ENCODE data around the gene KSR2. TPM values are rescaled to one million over a fixed set of nuclear protein-coding genes. Genes with fewer than 3 reads are reported as not detected.

KSR2 gene
- total RNA-seq, 1 donor from 2014 or later = under 0.01 TPM

GRCh38 chr12:117921929-117922777, 46.6 kb downstream of the KSR2 start:
- H3K9ac ChIP-seq (ENCODE audit: low read depth in 1 of 3, low read length in 3 of 3) = no peak overlapping the region
- H3K27ac ChIP-seq (ENCODE audit: low read depth, low read length) = no peak overlapping the region

GRCh38 chr12:117919479-117919878, 49.3 kb downstream of the KSR2 start:
- no peak overlapping the region for H3K9ac ChIP-seq (ENCODE audit: low read depth in 1 of 3, low read length in 3 of 3)
- H3K27ac ChIP-seq (ENCODE audit: low read depth, low read length) = no peak overlapping the region
- H3K27me3 ChIP-seq (ENCODE audit: control insufficient read depth in 3 of 3, insufficient read depth in 3 of 3, low read length in 3 of 3) = no peaks in the 10 kb centered on the region
- no peaks in the 10 kb centered on the region for H3K4me1 ChIP-seq (ENCODE audit: control insufficient read depth in 3 of 3, insufficient read depth in 3 of 3, low read length in 3 of 3)
- no peak overlapping the region for H3K4me3 ChIP-seq (ENCODE audit: low read length in 3 of 3)
- no peaks in the 10 kb centered on the region for H3K36me3 ChIP-seq (ENCODE audit: control insufficient read depth in 3 of 3, insufficient read depth in 3 of 3, low read length in 3 of 3)
- H3K9me3 ChIP-seq (ENCODE audit: control insufficient read depth in 3 of 3, low read length in 3 of 3) = no peaks in the 10 kb centered on the region

More at GRCh38 chr12:117921929-117922777, 46.6 kb downstream of the KSR2 start:
- H3K4me3 ChIP-seq (ENCODE audit: low read length in 3 of 3) = no peak overlapping the region
- no peaks in the 10 kb centered on the region for H3K36me3 ChIP-seq (ENCODE audit: control insufficient read depth in 3 of 3, insufficient read depth in 3 of 3, low read length in 3 of 3)
- no peaks in the 10 kb centered on the region for H3K9me3 ChIP-seq (ENCODE audit: control insufficient read depth in 3 of 3, low read length in 3 of 3)
- H3K27me3 ChIP-seq (ENCODE audit: control insufficient read depth in 3 of 3, insufficient read depth in 3 of 3, low read length in 3 of 3) = no peaks in the 10 kb centered on the region
- H3K4me1 ChIP-seq (ENCODE audit: control insufficient read depth in 3 of 3, insufficient read depth in 3 of 3, low read length in 3 of 3) = no peaks in the 10 kb centered on the region

- H3K4me1 ChIP-seq (ENCODE audit: control insufficient read depth in 3 of 3, insufficient read depth in 3 of 3, low read length in 3 of 3) = no peaks in the 10 kb centered on the region
- H3K36me3 ChIP-seq (ENCODE audit: control insufficient read depth in 3 of 3, insufficient read depth in 3 of 3, low read length in 3 of 3) = no peaks in the 10 kb centered on the region
- H3K27me3 ChIP-seq (ENCODE audit: control insufficient read depth in 3 of 3, insufficient read depth in 3 of 3, low read length in 3 of 3) = peaks cover 0 to 5% (median 0%) of the 10 kb centered on the region in 3 donors
- no peak overlapping the region for H3K4me3 ChIP-seq (ENCODE audit: low read length in 3 of 3)
- peaks cover 0 to 4% (median 3%) of the 10 kb centered on the region in 3 donors for H3K9me3 ChIP-seq (ENCODE audit: control insufficient read depth in 3 of 3, low read length in 3 of 3)
- H3K27ac ChIP-seq (ENCODE audit: low read depth, low read length) = no peak overlapping the region
- H3K9ac ChIP-seq (ENCODE audit: low read depth in 1 of 3, low read length in 3 of 3) = no peak overlapping the region
Measured at GRCh38 chr12:117914686-117915085, 54.1 kb downstream of the KSR2 start.

GRCh38 chr12:117912756-117913155, 56.0 kb downstream of the KSR2 start:
- Histone ChIP-seq H3K4me1 (ENCODE audit: control insufficient read depth in 3 of 3, insufficient read depth in 3 of 3, low read length in 3 of 3) (no peaks in the 10 kb centered on the region), H3K9me3 (ENCODE audit: control insufficient read depth in 3 of 3, low read length in 3 of 3) (peaks cover 0 to 4% (median 3%) of the 10 kb centered on the region in 3 donors), H3K9ac (ENCODE audit: low read depth in 1 of 3, low read length in 3 of 3) (no peak overlapping the region), H3K4me3 (ENCODE audit: low read length in 3 of 3) (no peak overlapping the region), H3K27ac (ENCODE audit: low read depth, low read length) (no peak overlapping the region), H3K36me3 (ENCODE audit: control insufficient read depth in 3 of 3, insufficient read depth in 3 of 3, low read length in 3 of 3) (no peaks in the 10 kb centered on the region), H3K27me3 (ENCODE audit: control insufficient read depth in 3 of 3, insufficient read depth in 3 of 3, low read length in 3 of 3) (peaks cover 0 to 5% (median 0%) of the 10 kb centered on the region in 3 donors)

GRCh38 chr12:117908411-117908810, 60.4 kb downstream of the KSR2 start:
- no peak overlapping the region for H3K4me3 ChIP-seq (ENCODE audit: low read length in 3 of 3)
- H3K4me1 ChIP-seq (ENCODE audit: control insufficient read depth in 3 of 3, insufficient read depth in 3 of 3, low read length in 3 of 3) = no peaks in the 10 kb centered on the region
- peaks cover 0 to 4% (median 0%) of the 10 kb centered on the region in 3 donors for H3K27me3 ChIP-seq (ENCODE audit: control insufficient read depth in 3 of 3, insufficient read depth in 3 of 3, low read length in 3 of 3)
- H3K27ac ChIP-seq (ENCODE audit: low read depth, low read length) = no peak overlapping the region
- peaks cover 0 to 4% (median 3%) of the 10 kb centered on the region in 3 donors for H3K9me3 ChIP-seq (ENCODE audit: control insufficient read depth in 3 of 3, low read length in 3 of 3)
- H3K36me3 ChIP-seq (ENCODE audit: control insufficient read depth in 3 of 3, insufficient read depth in 3 of 3, low read length in 3 of 3) = no peaks in the 10 kb centered on the region
- H3K9ac ChIP-seq (ENCODE audit: low read depth in 1 of 3, low read length in 3 of 3) = no peak overlapping the region

GRCh38 chr12:117907108-117907689, 61.6 kb downstream of the KSR2 start:
- no peak overlapping the region for H3K27ac ChIP-seq (ENCODE audit: low read depth, low read length)
- no peaks in the 10 kb centered on the region for H3K4me1 ChIP-seq (ENCODE audit: control insufficient read depth in 3 of 3, insufficient read depth in 3 of 3, low read length in 3 of 3)
- peaks cover 0 to 4% (median 3%) of the 10 kb centered on the region in 3 donors for H3K9me3 ChIP-seq (ENCODE audit: control insufficient read depth in 3 of 3, low read length in 3 of 3)
- no peaks in the 10 kb centered on the region for H3K27me3 ChIP-seq (ENCODE audit: control insufficient read depth in 3 of 3, insufficient read depth in 3 of 3, low read length in 3 of 3)
- no peak overlapping the region for H3K4me3 ChIP-seq (ENCODE audit: low read length in 3 of 3)
- no peak overlapping the region for H3K9ac ChIP-seq (ENCODE audit: low read depth in 1 of 3, low read length in 3 of 3)
- H3K36me3 ChIP-seq (ENCODE audit: control insufficient read depth in 3 of 3, insufficient read depth in 3 of 3, low read length in 3 of 3) = no peaks in the 10 kb centered on the region

GRCh38 chr12:117904051-117904450, 64.7 kb downstream of the KSR2 start:
- Histone ChIP-seq H3K4me1 (ENCODE audit: control insufficient read depth in 3 of 3, insufficient read depth in 3 of 3, low read length in 3 of 3) (no peaks in the 10 kb centered on the region), H3K9me3 (ENCODE audit: control insufficient read depth in 3 of 3, low read length in 3 of 3) (no peaks in the 10 kb centered on the region), H3K36me3 (ENCODE audit: control insufficient read depth in 3 of 3, insufficient read depth in 3 of 3, low read length in 3 of 3) (no peaks in the 10 kb centered on the region), H3K27ac (ENCODE audit: low read depth, low read length) (no peak overlapping the region), H3K27me3 (ENCODE audit: control insufficient read depth in 3 of 3, insufficient read depth in 3 of 3, low read length in 3 of 3) (no peaks in the 10 kb centered on the region), H3K4me3 (ENCODE audit: low read length in 3 of 3) (no peak overlapping the region), H3K9ac (ENCODE audit: low read depth in 1 of 3, low read length in 3 of 3) (no peak overlapping the region)

GRCh38 chr12:117903110-117903840, 65.5 kb downstream of the KSR2 start:
- no peaks in the 10 kb centered on the region for H3K27me3 ChIP-seq (ENCODE audit: control insufficient read depth in 3 of 3, insufficient read depth in 3 of 3, low read length in 3 of 3)
- no peak overlapping the region for H3K4me3 ChIP-seq (ENCODE audit: low read length in 3 of 3)
- H3K9me3 ChIP-seq (ENCODE audit: control insufficient read depth in 3 of 3, low read length in 3 of 3) = no peaks in the 10 kb centered on the region
- H3K4me1 ChIP-seq (ENCODE audit: control insufficient read depth in 3 of 3, insufficient read depth in 3 of 3, low read length in 3 of 3) = no peaks in the 10 kb centered on the region
- H3K36me3 ChIP-seq (ENCODE audit: control insufficient read depth in 3 of 3, insufficient read depth in 3 of 3, low read length in 3 of 3) = no peaks in the 10 kb centered on the region
- no peak overlapping the region for H3K27ac ChIP-seq (ENCODE audit: low read depth, low read length)
- no peak overlapping the region for H3K9ac ChIP-seq (ENCODE audit: low read depth in 1 of 3, low read length in 3 of 3)

GRCh38 chr12:117901631-117902030, 67.2 kb downstream of the KSR2 start:
- H3K36me3 ChIP-seq (ENCODE audit: control insufficient read depth in 3 of 3, insufficient read depth in 3 of 3, low read length in 3 of 3) = no peaks in the 10 kb centered on the region
- H3K27ac ChIP-seq (ENCODE audit: low read depth, low read length) = no peak overlapping the region
- H3K9ac ChIP-seq (ENCODE audit: low read depth in 1 of 3, low read length in 3 of 3) = no peak overlapping the region
- peaks cover 0 to 6% (median 0%) of the 10 kb centered on the region in 3 donors for H3K4me1 ChIP-seq (ENCODE audit: control insufficient read depth in 3 of 3, insufficient read depth in 3 of 3, low read length in 3 of 3)
- H3K9me3 ChIP-seq (ENCODE audit: control insufficient read depth in 3 of 3, low read length in 3 of 3) = no peaks in the 10 kb centered on the region
- H3K27me3 ChIP-seq (ENCODE audit: control insufficient read depth in 3 of 3, insufficient read depth in 3 of 3, low read length in 3 of 3) = no peaks in the 10 kb centered on the region
- no peak overlapping the region for H3K4me3 ChIP-seq (ENCODE audit: low read length in 3 of 3)

- H3K27ac ChIP-seq (ENCODE audit: low read depth, low read length) = no peak overlapping the region
- H3K36me3 ChIP-seq (ENCODE audit: control insufficient read depth in 3 of 3, insufficient read depth in 3 of 3, low read length in 3 of 3) = no peaks in the 10 kb centered on the region
- no peak overlapping the region for H3K9ac ChIP-seq (ENCODE audit: low read depth in 1 of 3, low read length in 3 of 3)
- H3K27me3 ChIP-seq (ENCODE audit: control insufficient read depth in 3 of 3, insufficient read depth in 3 of 3, low read length in 3 of 3) = no peaks in the 10 kb centered on the region
- no peak overlapping the region for H3K4me3 ChIP-seq (ENCODE audit: low read length in 3 of 3)
- no peaks in the 10 kb centered on the region for H3K9me3 ChIP-seq (ENCODE audit: control insufficient read depth in 3 of 3, low read length in 3 of 3)
- H3K4me1 ChIP-seq (ENCODE audit: control insufficient read depth in 3 of 3, insufficient read depth in 3 of 3, low read length in 3 of 3) = peaks cover 0 to 6% (median 0%) of the 10 kb centered on the region in 3 donors
Measured at GRCh38 chr12:117900561-117900960, 68.2 kb downstream of the KSR2 start.

Measured in skeletal muscle tissue (tissue), 4 donors.